DND-41 (cell line): ENCODE data around the gene WFIKKN1.

Source experiments
- ATAC-seq: fragments of 200-7000 bp; cut with Tn5 transposase; 3 replicates; pipeline ENCODE4 v1.9.1; 2021; ENCODE audit warnings: low read depth; ENCODE audit not compliant: insufficient read depth
- DNase-seq: peaks from one replicate; pipeline ENCODE4 v3.0.0-alpha.2; 2020
- H2AFZ ChIP-seq: 2 replicates; pipeline ENCODE4 v1.6.0; 2012; ENCODE audit warnings: low read depth, low read length
- H3K27ac ChIP-seq: 2 replicates; pipeline ENCODE4 v1.5.1; 2012; ENCODE audit warnings: low read length, inconsistent platforms
- H3K27me3 ChIP-seq: fragments of 200-600 bp; sonication (generic); 2 replicates; pipeline ENCODE4 v1.6.0; 2012; ENCODE audit warnings: low read length, mild to moderate bottlenecking, inconsistent platforms; ENCODE audit not compliant: insufficient read depth, poor library complexity
- H3K36me3 ChIP-seq: 2 replicates; pipeline ENCODE4 v1.5.1; 2012; ENCODE audit warnings: low read length, inconsistent platforms; ENCODE audit not compliant: insufficient read depth
- H3K4me1 ChIP-seq: 2 replicates; pipeline ENCODE4 v1.5.1; 2012; ENCODE audit warnings: mild to moderate bottlenecking, low read length; ENCODE audit not compliant: insufficient read depth
- H3K4me2 ChIP-seq: 2 replicates; pipeline ENCODE4 v1.6.0; 2012; ENCODE audit warnings: mild to moderate bottlenecking, moderate library complexity, low read length, inconsistent platforms; ENCODE audit not compliant: insufficient read depth
- H3K4me3 ChIP-seq, 2 experiments: fragments of 200-600 bp in 1 of 2; shearing (Covaris generic) in 1 of 2; 2 replicates each; pipeline ENCODE4 v1.5.1; 2012 to 2016; ENCODE audit warnings: inconsistent platforms in 2 of 2, low read length in 2 of 2, mild to moderate bottlenecking in 2 of 2, low read depth in 1 of 2, moderate library complexity in 1 of 2
- H3K79me2 ChIP-seq: 2 replicates; pipeline ENCODE4 v1.6.0; 2012; ENCODE audit warnings: low read length, inconsistent platforms; ENCODE audit not compliant: insufficient read depth
- H3K9ac ChIP-seq: 2 replicates; pipeline ENCODE4 v1.6.0; 2012; ENCODE audit warnings: low read depth, mild to moderate bottlenecking, inconsistent platforms, low read length, moderate library complexity
- H3K9me3 ChIP-seq: 2 replicates; pipeline ENCODE4 v1.5.1; 2012; ENCODE audit warnings: low read length, moderate library complexity, mild to moderate bottlenecking, inconsistent platforms; ENCODE audit not compliant: insufficient read depth, severe bottlenecking
- H4K20me1 ChIP-seq: 2 replicates; pipeline ENCODE4 v1.6.0; 2012; ENCODE audit warnings: low read length; ENCODE audit not compliant: insufficient read depth
- EZH2 ChIP-seq: IDR thresholded peaks from 3 replicates; pipeline ENCODE4 v1.6.1; 2012; ENCODE audit warnings: borderline replicate concordance, low read depth, mild to moderate bottlenecking, moderate library complexity, low read length, inconsistent platforms; ENCODE audit not compliant: severe bottlenecking
- TF ChIP-seq, protein P1 (sequence below): IDR thresholded peaks from 2 replicates; pipeline ENCODE4 v1.5.1; 2012; ENCODE audit warnings: borderline replicate concordance, low read length, moderate library complexity, mild to moderate bottlenecking; ENCODE audit not compliant: poor library complexity, severe bottlenecking; ENCODE audit errors: extremely low read depth

Gene WFIKKN1

GRCh38 chr16:658679-659571 is 28.1 kb downstream of the WFIKKN1 start:
- no peaks in the 10 kb centered on the region for H3K4me1 ChIP-seq
- peaks cover 23% of the 10 kb centered on the region for H4K20me1 ChIP-seq
- ATAC-seq (no peak), DNase-seq (no peak)
- H3K4me3 ChIP-seq = no peak overlapping the region
- H3K9me3 ChIP-seq = no peaks in the 10 kb centered on the region
- H2AFZ ChIP-seq = no peak overlapping the region
- TF ChIP-seq, protein P1, sequence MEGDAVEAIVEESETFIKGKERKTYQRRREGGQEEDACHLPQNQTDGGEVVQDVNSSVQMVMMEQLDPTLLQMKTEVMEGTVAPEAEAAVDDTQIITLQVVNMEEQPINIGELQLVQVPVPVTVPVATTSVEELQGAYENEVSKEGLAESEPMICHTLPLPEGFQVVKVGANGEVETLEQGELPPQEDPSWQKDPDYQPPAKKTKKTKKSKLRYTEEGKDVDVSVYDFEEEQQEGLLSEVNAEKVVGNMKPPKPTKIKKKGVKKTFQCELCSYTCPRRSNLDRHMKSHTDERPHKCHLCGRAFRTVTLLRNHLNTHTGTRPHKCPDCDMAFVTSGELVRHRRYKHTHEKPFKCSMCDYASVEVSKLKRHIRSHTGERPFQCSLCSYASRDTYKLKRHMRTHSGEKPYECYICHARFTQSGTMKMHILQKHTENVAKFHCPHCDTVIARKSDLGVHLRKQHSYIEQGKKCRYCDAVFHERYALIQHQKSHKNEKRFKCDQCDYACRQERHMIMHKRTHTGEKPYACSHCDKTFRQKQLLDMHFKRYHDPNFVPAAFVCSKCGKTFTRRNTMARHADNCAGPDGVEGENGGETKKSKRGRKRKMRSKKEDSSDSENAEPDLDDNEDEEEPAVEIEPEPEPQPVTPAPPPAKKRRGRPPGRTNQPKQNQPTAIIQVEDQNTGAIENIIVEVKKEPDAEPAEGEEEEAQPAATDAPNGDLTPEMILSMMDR = peak; percentile 38
- TF ChIP-seq EZH2 = no peak
- no peaks in the 10 kb centered on the region for H3K27me3 ChIP-seq
- H3K36me3 ChIP-seq = peaks cover 78% of the 10 kb centered on the region
- no peak overlapping the region for H3K27ac ChIP-seq
- H3K4me2 ChIP-seq = no peak overlapping the region
- H3K9ac ChIP-seq = no peak overlapping the region
- no peaks in the 10 kb centered on the region for H3K79me2 ChIP-seq

DNA sequence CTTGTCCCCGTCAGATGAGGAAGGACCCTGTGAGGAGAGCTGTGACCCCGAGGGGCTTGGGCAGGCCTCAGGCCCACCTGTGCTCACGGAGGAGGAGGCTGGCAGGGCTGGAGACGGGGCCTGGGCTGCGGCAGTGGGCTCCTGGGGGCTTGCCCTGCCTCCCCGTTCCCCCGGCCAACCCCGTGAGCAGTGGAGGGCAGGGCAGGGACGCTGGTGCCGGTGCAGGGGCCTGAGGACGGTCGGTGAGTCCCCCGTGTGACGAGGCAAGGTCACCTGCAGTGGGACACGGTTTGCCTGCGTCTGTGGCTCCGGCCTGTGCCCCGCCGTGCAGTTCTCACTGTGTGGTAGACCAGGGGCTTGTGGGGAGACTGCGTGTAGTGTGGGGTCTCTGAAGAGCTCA is 28.8 kb downstream of the WFIKKN1 start:
- Histone ChIP-seq H4K20me1 (peaks cover 23% of the 10 kb centered on the region), H3K4me2 (no peak overlapping the region), H3K27ac (no peak overlapping the region), H3K79me2 (no peaks in the 10 kb centered on the region), H3K4me3 (no peak overlapping the region), H3K9ac (no peak overlapping the region), H3K4me1 (no peaks in the 10 kb centered on the region), H3K36me3 (peaks cover 79% of the 10 kb centered on the region), H3K9me3 (no peaks in the 10 kb centered on the region), H2AFZ (no peak overlapping the region), H3K27me3 (no peaks in the 10 kb centered on the region)
- DNase-seq (no peak), ATAC-seq (no peak)
- no peak for TF ChIP-seq EZH2
- TF ChIP-seq, protein P1 = no peak

GRCh38 chr16:660132-660458 is 29.3 kb downstream of the WFIKKN1 start:
- Histone ChIP-seq H3K4me1 (no peaks in the 10 kb centered on the region), H3K36me3 (peaks cover 75% of the 10 kb centered on the region), H3K4me2 (no peak overlapping the region), H3K9me3 (no peaks in the 10 kb centered on the region), H3K27me3 (no peaks in the 10 kb centered on the region), H3K9ac (no peak overlapping the region), H3K4me3 (no peak overlapping the region), H3K79me2 (no peaks in the 10 kb centered on the region), H2AFZ (no peak overlapping the region), H3K27ac (no peak overlapping the region), H4K20me1 (peaks cover 23% of the 10 kb centered on the region)
- DNase-seq (no peak), ATAC-seq (no peak)
- no peak for TF ChIP-seq EZH2
- TF ChIP-seq, protein P1 = no peak
